ENCODE measurements around the gene TSHZ2.

- TF ChIP-seq, protein P1, sequence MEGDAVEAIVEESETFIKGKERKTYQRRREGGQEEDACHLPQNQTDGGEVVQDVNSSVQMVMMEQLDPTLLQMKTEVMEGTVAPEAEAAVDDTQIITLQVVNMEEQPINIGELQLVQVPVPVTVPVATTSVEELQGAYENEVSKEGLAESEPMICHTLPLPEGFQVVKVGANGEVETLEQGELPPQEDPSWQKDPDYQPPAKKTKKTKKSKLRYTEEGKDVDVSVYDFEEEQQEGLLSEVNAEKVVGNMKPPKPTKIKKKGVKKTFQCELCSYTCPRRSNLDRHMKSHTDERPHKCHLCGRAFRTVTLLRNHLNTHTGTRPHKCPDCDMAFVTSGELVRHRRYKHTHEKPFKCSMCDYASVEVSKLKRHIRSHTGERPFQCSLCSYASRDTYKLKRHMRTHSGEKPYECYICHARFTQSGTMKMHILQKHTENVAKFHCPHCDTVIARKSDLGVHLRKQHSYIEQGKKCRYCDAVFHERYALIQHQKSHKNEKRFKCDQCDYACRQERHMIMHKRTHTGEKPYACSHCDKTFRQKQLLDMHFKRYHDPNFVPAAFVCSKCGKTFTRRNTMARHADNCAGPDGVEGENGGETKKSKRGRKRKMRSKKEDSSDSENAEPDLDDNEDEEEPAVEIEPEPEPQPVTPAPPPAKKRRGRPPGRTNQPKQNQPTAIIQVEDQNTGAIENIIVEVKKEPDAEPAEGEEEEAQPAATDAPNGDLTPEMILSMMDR (IDR thresholded peaks at IDR 0.05), result no peak
- TF ChIP-seq POLR2A (IDR thresholded peaks at IDR 0.05) (no peak), POLR2AphosphoS5 (IDR thresholded peaks at IDR 0.05) (no peak)
These were observed 434.4 kb downstream of the TSHZ2 start for GRCh38 chr20:53406580-53406979.
